Nucleus accumbens (tissue), 56 donors: ENCODE results near the gene MED27.
A peak's percentile ranks its signal among the peaks of the same experiment; 100 is the strongest.

Source experiments
- DNase-seq, 56 donors: peaks; one replicate each; lab custom pipeline; 2025; lab: John Stamatoyannopoulos, UW

MED27 gene

DNA sequence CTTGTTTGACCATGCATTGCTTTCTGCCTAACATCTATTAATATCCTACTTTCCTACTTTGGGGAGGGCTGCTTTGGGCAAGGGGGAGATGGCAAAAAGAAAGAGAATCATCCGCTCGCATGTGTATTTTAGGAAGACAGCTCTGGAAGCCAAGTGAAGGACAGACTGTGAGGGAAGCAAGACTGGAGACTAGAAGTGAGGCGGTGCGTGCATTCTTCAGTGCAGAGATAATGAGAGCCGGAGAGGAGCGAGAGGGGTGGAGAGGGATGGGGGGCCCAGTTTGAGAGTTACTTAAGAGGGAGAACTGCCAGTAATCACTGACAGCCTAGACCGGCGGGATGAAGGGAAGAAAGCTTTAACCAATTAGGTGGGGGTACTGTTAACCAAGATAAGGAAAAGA lies 188.1 kb downstream of the MED27 start:
- no peak for DNase-seq

DNA sequence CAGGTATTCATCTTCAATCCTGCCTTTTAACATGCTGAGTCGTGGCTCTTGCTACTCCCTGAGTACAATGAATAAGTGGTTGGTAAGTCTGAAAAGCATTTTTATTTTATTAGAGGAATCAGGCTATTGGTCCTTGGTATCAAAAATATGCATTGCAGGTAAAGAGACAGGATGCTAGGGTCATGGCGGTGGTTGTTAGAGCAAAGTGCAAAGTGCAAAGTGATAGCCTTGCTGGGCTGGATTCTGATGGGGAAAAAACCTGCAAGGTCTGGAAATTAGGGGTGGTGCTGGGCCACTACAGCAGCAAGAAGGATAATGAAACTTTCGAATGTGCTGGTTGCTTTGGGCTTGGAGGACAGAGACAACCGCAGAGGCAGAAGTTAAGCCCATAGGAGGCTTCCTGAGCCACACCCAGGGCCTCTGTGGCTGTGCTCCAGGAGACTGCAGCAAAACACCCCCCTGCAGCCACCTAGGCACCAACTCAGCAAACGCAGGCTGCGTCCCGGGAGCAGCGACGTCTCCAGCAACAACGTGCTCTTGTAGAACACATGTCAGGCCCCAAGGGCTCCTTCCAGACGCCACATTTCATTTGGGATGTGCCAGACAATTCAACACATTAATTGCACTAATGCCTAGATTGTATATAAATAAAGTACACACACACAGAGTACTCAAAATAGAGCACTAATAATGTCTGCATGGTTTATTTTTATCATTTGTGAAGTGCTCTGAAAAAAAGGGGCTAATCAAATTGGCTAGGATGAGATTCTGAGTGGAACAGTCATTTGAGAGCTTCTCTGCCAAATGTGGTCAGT lies 190.0 kb downstream of the MED27 start:
- no peak for DNase-seq

DNA sequence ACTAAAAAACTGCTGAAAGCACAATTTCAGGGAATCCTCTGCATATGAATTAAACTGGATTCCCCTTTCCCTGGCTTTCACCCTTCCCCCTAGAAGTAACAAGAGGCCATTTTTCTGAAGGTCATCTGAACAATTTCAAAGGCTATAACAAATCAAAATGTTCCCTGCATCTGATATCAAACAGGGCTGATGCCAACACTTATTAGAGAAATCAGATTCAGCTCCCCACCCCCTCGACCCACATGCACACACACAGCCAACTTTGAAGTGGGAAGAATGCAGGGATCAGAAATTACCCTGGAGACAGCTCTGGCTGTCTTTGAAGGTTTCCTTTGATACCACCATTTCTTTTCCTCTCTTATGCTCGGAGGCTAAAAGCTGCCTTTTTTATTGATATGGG lies 190.7 kb downstream of the MED27 start:
- no peak for DNase-seq

DNA sequence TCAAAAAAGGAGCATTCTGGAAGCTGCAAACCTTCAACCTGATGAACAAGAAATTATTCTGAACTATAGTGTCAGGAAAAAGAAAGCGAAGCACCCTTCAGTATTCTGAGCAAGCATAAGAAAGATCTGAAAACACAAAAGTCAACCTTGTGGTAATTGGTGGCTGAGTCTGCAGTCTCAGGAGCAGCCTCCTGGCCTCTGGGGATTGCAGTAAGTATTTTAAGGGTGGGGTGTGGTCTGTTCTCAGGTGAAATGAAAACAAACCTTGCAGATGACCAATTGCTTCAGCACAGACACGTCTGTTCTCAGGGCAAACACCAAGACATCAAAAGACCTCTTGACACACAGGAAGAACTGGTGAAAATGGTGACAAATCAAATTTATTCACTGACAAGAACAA lies 192.0 kb downstream of the MED27 start:
- DNase-seq = no peak

DNA sequence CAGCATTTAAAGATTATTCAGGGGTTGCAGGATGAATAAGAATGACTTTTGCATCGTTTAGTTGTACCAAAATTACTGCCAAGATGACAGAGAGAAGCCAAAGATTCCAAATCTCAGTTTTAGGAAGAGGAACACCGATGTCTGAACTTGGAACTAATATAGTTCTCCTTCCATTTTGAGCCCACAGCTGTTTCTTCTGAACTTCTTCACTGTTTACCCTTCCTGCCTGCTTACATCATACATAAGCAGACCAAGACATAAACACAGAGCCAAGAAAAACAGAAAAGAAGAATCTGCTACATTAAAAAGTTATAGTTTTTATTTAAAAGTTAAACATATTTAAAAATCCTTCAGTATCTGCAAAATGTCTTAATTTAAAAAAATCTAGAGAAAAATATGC lies 192.8 kb downstream of the MED27 start:
- no peak for DNase-seq

DNA sequence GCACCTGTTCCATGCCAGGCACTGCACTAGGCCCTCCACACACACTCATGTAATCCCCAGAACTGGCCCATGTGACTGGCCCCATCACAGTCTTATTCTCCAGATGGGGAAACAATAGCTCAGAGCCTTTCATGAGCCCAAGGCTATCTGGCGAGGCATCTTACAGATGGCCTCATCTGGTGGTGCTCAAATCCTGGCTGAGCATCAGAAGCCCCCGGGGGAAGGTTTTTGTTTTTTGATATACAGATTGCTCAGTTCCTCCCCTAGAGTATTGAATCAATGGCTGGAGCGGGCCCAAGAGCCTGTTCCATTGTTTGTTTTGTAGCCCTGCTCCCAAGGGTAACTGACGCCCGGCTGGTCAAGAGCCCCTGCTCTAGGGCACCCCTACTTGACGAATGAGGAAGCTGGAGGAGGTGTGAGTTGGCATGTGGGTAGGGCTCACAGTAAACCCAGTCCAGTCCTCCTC lies 194.5 kb downstream of the MED27 start:
- DNase-seq = peak in 2 of 56 donors; percentile 8 to 10

DNA sequence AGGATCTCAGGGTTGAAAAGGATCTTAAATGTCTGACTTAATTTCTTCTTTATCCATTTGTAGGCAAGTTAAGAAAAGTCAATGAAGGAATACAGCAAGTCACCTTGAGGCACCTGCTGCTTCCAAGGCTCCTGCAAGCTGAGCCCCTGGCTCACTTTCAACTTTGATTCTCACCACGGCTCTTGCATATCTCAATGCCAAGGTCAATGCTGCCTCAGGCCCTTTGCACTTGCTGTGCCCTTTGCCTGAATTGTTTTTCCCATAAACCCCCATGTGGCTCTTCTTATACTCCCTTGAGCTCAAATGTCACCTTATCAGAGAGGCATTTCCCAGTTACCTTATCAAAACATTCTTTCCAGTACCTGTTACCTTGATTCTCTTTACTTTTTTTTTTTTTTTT lies 195.4 kb downstream of the MED27 start:
- no peak for DNase-seq

DNA sequence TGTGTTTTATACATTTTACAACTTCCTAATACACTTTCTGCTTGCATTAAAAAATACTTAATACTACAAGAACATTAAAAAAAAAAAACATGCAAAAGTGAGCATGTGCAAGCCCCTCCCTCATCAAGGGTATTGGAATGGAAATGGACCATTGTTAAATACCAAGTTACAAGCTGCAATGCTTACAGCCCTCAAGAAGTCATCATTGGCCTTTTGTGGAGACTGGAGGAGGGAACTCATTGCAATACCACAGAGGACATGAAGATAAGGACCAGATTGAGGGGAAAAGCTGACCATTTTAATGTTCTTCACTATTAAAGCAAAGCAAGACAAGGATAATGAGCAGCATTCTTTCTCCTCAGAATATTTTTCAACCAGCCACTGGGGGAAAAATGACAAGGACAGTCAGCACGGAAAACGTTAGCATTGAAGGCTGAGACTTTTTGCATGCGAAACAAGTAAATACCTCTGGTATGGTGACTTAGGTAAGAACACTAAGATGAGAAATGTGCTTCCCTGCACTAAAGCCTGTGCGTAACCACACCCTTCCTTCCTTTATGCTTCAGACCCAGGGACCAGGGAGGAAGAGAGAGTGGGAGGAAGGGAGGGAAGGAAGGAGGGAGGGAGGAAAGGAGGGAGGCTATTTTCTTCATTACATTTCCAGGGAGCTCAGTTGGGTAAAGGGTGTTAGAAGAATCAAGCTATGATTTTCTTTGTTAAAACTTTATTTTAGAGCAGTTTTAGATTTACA lies 198.7 kb downstream of the MED27 start:
- DNase-seq = no peak

DNA sequence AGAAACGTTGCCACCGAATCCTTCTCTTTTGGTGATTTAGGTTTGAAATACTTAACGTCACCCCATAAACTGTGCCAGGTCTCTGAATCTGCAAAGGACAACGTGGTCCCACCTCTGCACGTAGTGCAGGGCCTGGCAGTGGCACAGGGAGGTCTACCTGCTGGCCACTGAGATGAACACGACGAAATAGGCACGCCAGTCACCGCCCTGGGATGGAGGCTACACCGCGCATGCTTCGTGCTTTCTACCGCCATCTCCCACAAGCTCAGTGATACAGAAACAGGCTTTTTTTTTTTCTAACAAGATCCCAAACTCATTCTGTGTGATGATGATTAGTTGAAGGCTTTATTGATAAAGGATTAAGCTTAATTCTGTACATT lies 199.8 kb downstream of the MED27 start:
- DNase-seq = no peak

DNA sequence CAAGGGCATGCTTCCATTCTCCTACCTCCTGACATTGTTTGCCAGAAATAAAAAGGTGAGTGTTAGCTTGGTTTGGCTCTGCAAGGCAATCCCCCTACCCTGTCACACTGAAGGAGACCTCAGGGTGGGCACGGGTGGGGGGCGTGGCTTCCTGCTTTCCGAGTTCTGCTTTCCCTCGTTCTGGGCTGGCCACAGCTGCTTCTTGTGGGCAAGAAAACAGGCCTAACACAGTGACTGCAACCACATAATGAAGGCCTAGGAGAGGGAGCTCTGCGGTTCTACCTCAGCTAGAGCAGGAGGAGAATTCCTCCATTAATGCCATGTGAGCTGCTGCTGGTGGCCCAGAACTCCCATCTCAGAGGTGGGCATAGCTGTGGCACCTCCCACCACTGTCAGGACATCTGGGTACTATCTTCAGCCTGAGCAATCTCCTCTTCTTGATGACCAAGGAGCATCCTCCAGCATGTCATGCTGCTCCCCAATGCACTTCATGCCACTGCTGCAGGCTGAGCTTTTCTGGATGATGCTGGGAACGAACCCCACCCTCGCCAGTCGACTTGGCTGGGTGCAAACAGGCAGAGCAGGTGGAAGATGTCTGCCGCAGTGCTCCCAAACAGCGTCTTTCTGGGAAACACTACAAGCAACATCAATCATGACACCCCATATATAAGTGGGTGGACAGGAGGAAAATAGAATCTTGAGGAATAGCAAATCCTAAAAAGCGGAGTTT lies 200.3 kb downstream of the MED27 start:
- peak in 1 of 56 donors; percentile 9 for DNase-seq

DNA sequence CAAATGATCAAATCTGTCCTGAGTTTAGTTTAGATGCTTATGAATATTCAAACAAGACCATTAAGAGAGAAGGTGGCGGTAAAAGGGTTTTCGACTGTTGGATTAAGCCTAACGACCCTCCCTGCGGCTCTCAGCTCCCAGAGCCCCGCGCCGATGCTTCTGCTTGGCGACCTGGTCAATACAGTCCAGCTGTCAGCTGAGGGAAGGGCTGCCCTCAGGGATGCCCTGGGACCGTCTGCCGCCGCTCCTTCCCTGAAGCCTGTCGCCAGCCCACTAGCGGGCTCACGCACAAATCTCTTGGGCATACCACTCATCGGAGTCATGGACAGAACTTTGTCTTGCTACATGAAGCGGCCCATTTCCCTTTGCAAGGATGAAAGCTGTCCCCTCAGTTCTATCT lies 203.2 kb downstream of the MED27 start:
- DNase-seq = no peak

DNA sequence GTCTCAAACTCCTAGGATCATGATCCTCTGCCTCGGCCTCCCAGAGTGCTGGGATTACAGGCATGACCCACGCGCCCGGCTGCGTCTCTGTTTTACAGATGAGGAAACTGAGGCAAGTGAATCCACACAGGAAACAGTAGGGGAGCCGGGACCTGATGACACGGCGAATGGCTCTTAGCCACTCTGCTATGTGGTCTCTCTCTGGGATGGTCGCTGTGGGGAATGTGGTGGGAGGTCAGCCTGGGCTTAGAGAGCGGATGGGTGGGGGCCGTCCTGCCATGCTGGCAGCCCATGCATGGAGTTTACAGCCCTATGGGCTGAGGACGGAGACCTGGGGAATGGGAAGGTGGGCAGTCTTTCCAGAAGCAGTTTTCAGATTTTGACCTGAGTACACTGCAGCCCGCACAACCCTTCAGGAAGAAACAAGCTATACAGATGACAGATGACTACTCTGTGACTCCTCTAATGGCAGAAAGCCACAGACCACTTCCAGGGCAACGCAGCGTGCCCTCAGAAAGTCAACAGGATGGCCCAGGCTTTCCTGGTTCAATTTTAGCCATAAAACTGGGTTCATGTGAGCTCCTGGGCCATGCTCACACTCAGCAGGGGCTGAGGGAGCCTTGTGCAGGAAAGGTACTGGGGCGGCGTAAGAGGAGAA lies 203.7 kb downstream of the MED27 start:
- DNase-seq = no peak

DNA sequence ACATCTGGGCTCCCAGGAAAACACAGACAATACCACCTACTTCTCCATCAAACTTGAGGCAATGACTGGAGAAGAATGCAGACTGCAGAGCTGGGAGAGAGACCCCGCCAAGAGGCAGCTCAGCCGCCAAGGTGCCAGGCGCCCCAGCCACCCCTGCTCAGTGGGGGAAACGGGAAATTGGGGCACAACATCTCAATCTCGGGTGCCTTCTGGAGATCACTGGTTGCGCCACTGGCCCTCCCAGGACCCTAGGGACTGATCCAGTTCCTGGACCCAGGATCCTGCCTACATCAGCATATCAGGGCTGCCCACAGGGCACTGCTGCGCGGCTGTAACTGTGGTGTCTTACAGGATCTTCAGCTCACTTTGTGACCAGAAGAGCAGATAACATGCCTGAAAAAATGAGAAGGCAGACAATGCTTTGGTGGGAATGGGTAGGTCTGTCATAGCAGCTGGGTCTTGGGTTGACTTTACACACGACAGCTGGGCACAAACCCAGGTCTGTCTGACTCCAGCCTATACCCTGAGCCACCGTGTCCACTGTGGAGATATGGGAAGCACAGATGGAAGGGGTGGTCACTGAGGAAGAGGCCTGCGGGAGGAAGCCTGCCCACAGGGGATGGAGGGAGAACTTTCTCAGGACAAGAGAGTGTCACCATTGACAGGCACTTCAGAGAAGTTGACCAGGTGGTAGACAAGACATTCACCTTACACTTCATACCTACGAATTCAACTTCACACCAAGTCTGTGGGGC lies 204.6 kb downstream of the MED27 start:
- no peak for DNase-seq

DNA sequence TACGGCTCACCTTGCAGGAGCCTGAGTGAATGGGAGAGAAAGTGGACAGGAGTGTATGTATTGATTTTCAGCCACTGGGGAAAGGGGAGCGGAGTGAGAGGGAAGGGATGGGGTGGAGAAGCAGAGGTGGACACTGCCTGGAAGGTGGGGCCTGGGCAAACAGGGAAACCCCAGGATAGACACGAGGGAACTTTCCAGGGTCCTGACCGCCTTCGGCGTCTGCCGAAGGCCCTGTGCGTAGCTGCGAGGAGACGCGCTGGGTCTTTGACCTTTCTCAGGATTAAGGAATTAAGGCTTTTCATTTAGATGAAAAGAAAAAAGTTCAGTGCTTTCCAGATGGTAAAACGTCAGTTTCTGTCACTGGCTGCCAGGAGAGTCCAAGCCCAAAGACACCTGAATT lies 205.2 kb downstream of the MED27 start:
- no peak for DNase-seq

DNA sequence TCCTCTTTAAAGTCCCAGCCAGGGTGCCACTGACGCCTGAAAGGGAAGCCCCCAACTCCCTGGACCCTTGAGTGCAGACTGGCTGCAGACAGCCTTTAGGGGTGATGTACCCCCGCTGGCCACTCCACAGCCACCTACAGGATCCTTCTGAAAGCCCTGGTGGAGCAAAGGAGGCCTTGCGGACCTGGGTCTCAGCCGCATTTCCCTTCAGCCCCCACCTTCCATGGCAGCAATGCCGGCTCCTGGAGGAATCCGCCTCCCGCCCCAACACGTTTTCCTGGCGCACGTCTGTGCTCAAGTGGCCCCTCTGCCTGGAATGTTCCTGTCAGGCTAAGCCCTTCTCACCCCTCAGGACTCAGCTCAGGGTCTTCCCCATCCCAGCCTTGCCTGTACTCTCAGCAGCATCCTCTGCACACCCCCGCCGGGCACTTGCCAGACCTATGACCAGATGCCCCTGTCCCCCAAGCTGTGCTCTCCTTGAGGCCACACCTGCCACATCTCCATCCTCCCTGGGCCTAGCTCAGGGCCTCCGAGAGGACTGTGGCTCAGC lies 205.7 kb downstream of the MED27 start:
- no peak for DNase-seq

DNA sequence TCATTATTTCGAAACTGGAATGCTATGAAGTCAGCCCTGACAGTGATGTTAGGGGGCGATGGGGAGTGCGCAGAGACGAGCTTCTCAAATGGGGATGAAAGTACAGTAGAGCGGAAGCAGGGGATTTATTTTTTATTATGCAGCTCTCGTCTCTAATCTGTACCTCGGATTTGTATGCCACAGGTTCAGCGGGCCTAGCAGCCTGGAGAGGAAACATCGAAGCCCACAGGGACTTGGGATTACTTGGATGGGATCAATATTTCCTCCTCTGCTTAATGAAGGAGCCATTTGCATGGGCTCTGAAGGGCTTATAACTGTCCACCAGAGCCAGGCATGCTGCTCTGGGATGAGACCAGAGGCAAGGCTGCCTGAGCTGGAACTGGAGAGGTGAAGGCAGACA lies 206.3 kb downstream of the MED27 start:
- no peak for DNase-seq

DNA sequence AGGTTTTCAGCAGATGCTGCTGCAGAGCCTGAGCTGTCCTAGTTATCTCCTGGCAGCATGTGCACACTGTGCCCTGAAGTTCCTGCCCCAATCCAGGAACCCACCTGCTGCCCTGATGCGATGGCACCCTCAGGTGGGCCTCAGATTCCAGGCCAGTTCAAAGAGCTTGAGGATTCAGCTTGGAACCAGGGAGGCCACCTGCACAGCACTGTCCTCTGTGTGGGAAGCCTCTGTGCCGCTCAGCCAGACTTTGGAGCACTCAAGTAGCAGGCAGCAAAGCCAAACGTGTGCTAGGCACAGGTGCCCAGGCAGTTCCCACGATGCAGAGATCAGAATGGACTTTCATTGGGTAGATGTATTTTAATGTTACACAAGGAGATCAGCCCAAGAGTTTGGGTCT lies 207.0 kb downstream of the MED27 start:
- no peak for DNase-seq

DNA sequence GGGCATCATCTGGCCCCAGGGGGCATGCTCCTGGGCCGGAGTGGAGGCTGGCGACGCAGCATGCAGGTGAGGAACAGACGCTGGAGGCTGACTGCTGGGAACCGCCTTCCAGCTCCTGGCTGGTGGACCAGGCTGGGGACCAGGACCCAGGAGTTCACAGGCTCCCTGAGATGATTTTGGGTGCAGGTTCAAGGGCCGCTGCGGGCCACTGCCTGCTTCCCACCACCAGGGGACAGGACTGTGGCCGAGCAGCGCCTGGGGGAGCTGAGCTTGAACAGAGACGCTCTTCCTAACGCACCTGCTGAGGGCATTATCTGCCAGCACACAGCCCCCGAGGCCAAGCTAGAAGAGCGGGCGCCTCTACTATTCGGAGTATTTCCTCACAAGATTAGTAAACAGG lies 207.7 kb downstream of the MED27 start:
- no peak for DNase-seq

DNA sequence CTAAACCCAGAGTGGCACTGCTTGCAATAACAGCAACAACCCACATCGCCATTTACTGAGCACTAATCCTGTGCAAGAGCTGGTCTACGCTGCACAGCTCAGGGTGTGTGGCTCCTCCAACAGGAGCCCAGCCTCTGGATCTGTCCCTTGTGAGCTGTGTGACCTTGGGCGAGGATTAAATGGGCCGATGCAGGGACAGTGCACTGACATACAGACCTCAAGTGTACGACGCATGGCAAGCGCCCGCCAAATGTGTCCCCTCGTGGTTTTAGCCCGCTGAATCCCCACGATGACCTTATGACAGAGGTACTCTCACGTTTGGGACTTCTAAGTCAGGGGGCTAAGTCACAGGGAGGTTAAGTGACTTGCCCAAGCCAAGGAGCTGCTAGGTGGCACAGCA lies 209.5 kb downstream of the MED27 start:
- DNase-seq = no peak

DNA sequence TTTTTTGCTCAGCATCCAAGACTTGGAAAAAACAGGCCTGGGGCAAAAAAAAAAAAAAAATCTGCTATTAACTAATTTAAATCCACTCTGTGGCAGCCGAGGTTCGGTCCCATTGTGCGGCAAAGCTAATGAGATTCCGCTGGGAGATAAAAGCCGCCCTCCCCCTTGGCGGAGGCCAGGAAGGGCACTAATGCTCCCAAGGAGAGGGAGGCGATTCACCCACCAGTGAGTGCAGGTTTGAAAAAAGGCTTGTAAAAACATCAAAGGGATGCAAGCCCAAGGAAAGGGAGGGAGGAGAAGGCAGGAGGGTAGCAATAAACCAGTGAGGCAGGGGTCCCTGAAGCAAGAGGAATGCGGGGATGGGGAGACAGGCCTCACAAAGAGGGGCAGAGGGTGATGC lies 210.3 kb downstream of the MED27 start:
- no peak for DNase-seq
